Prostate gland (tissue), 2 donors: ENCODE results near the gene MLC1.

Experiments
- POLR2A ChIP-seq: fragments of 450-650 bp; IDR thresholded peaks from one replicate; pipeline ENCODE4 v1.6.1; 2016; ENCODE audit warnings: antibody characterized with exemption, mild to moderate bottlenecking
- POLR2AphosphoS5 ChIP-seq: sonication (generic); formaldehyde crosslinking; IDR thresholded peaks from one replicate; pipeline ENCODE4 v1.6.1; 2017; ENCODE audit warnings: antibody characterized with exemption
- TF ChIP-seq, protein P1 (sequence below), 4 experiments: fragments of 200-600 bp in 2 of 4; fragments of 450-650 bp in 2 of 4; sonication (generic) in 2 of 4; IDR thresholded peaks; 1 replicate in 3 of 4; 2 replicates in 1 of 4; pipeline ENCODE4 v1.5.1; 2016 to 2019; ENCODE audit warnings: antibody characterized with exemption in 4 of 4, mild to moderate bottlenecking in 2 of 4, moderate library complexity in 2 of 4

GRCh38 chr22:50123119-50123518 is 37.9 kb upstream of the MLC1 start:
- TF ChIP-seq POLR2A: no peak
- TF ChIP-seq, protein P1, sequence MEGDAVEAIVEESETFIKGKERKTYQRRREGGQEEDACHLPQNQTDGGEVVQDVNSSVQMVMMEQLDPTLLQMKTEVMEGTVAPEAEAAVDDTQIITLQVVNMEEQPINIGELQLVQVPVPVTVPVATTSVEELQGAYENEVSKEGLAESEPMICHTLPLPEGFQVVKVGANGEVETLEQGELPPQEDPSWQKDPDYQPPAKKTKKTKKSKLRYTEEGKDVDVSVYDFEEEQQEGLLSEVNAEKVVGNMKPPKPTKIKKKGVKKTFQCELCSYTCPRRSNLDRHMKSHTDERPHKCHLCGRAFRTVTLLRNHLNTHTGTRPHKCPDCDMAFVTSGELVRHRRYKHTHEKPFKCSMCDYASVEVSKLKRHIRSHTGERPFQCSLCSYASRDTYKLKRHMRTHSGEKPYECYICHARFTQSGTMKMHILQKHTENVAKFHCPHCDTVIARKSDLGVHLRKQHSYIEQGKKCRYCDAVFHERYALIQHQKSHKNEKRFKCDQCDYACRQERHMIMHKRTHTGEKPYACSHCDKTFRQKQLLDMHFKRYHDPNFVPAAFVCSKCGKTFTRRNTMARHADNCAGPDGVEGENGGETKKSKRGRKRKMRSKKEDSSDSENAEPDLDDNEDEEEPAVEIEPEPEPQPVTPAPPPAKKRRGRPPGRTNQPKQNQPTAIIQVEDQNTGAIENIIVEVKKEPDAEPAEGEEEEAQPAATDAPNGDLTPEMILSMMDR (IDR thresholded peaks at IDR 0.05): no peak
- no peak for TF ChIP-seq POLR2AphosphoS5
